HepG2 (cell line): ENCODE data around the gene TPM2. TPM values are rescaled to one million over a fixed set of nuclear protein-coding genes. Genes with fewer than 3 reads are reported as not detected.
A peak's percentile ranks its signal among the peaks of the same experiment; 100 is the strongest.

Experiments used
- ATRX ChIP-seq: sonication (generic); formaldehyde crosslinking; IDR thresholded peaks from 2 replicates; pipeline ENCODE4 v1.4.0; 2020; ENCODE audit warnings: missing genetic modification reagents, borderline replicate concordance
- CBFB ChIP-seq: sonication (generic); formaldehyde crosslinking; IDR thresholded peaks from 2 replicates; pipeline ENCODE4 v1.4.0; 2020; ENCODE audit warnings: missing genetic modification reagents
- DR1 ChIP-seq: sonication (generic); formaldehyde crosslinking; IDR thresholded peaks from 2 replicates; pipeline ENCODE4 v1.8.0; 2021; ENCODE audit warnings: mild to moderate bottlenecking, missing genetic modification reagents, inconsistent platforms
- FOXA3 ChIP-seq: IDR thresholded peaks from 2 replicates; pipeline ENCODE4 v1.6.1; 2016; ENCODE audit warnings: missing genetic modification reagents, missing compliant biosample characterization
- HOXA7 ChIP-seq: sonication (generic); formaldehyde crosslinking; IDR thresholded peaks from 2 replicates; pipeline ENCODE4 v1.8.1; 2022; ENCODE audit warnings: mild to moderate bottlenecking, missing genetic modification reagents, moderate library complexity
- IKZF1 ChIP-seq: fragments of 450-650 bp; IDR thresholded peaks from 2 replicates; pipeline ENCODE4 v1.7.1; 2016
- KDM6A ChIP-seq: IDR thresholded peaks from 2 replicates; pipeline ENCODE4 v1.6.1; 2016; ENCODE audit warnings: low read depth
- KLF6 ChIP-seq: IDR thresholded peaks from 2 replicates; pipeline ENCODE4 v1.8.0; 2016; ENCODE audit warnings: missing biosample characterization, missing genetic modification reagents
- MED8 ChIP-seq: sonication (generic); formaldehyde crosslinking; IDR thresholded peaks from 2 replicates; pipeline ENCODE4 v1.8.1; 2023; ENCODE audit warnings: mild to moderate bottlenecking, missing genetic modification reagents; ENCODE audit not compliant: insufficient replicate concordance
- PLRG1 ChIP-seq: fragments of 450-650 bp; conservative IDR thresholded peaks from 2 replicates; pipeline ENCODE4 v1.6.1; 2016
- SCMH1 ChIP-seq: sonication (generic); formaldehyde crosslinking; IDR thresholded peaks from 2 replicates; pipeline ENCODE4 v1.9.0; 2021; ENCODE audit warnings: missing genetic modification reagents, mild to moderate bottlenecking, borderline replicate concordance
- TCF7L2 ChIP-seq: IDR thresholded peaks from 2 replicates; pipeline ENCODE4 v1.6.1; 2011; ENCODE audit warnings: mild to moderate bottlenecking, low read depth, low read length, moderate library complexity
- TGIF2 ChIP-seq: IDR thresholded peaks from 2 replicates; pipeline ENCODE4 v1.6.1; 2016; ENCODE audit warnings: control low read depth, missing compliant biosample characterization
- ZNF225 ChIP-seq: sonication (generic); formaldehyde crosslinking; IDR thresholded peaks from 2 replicates; pipeline ENCODE4 v1.4.0; 2020; ENCODE audit warnings: mild to moderate bottlenecking, missing genetic modification reagents
- ZNF44 ChIP-seq: sonication (generic); formaldehyde crosslinking; IDR thresholded peaks from 2 replicates; pipeline ENCODE4 v1.5.1; 2020; ENCODE audit warnings: mild to moderate bottlenecking, missing genetic modification reagents
- ZSCAN31 ChIP-seq: sonication (generic); formaldehyde crosslinking; IDR thresholded peaks from 2 replicates; pipeline ENCODE4 v1.5.0; 2020; ENCODE audit warnings: low read depth, mild to moderate bottlenecking, missing genetic modification reagents
- polyA plus RNA-seq, 8 experiments: library from polyadenylated mRNA; depleted of rRNA in 3 of 8; stranded (reverse) in 7 of 8; unstranded in 1 of 8; fragments of >200 nt; fragmentation: Illumina TruSeq in 4 of 8; extraction: Trizol in 4 of 8; gene quantifications; 2 replicates each; pipeline versions ENCODE4 v1.2.1 to v1.2.3, GENCODE V29; 2011 to 2016; ENCODE audit warnings: low read depth in 4 of 8, missing spikeins in 1 of 8, mixed read lengths in 1 of 8; ENCODE audit not compliant: insufficient read depth in 1 of 8
- total RNA-seq, 5 experiments: library from RNA; depleted of rRNA; stranded (reverse); fragments of >200 nt; fragmentation: Illumina TruSeq; extraction: Trizol; gene quantifications; 2 replicates each; pipeline ENCODE4 v1.2.3, GENCODE V29; 2016; ENCODE audit warnings: low read depth in 1 of 5
- TF ChIP-seq, protein P1 (sequence below): sonication (generic); formaldehyde crosslinking; IDR thresholded peaks from 2 replicates; pipeline ENCODE4 v1.5.0; 2020; ENCODE audit warnings: missing genetic modification reagents
- TF ChIP-seq, protein P2 (sequence below): sonication (generic); formaldehyde crosslinking; IDR thresholded peaks from 2 replicates; pipeline ENCODE4 v1.4.0; 2020; ENCODE audit warnings: missing genetic modification reagents, mild to moderate bottlenecking, borderline replicate concordance
- TF ChIP-seq, protein P3 (sequence below): sonication (generic); formaldehyde crosslinking; IDR thresholded peaks from 2 replicates; pipeline ENCODE4 v1.4.0; 2020; ENCODE audit warnings: missing genetic modification reagents, borderline replicate concordance
- TF ChIP-seq, protein P4 (sequence below): sonication (generic); formaldehyde crosslinking; IDR thresholded peaks from 2 replicates; pipeline ENCODE4 v1.5.1; 2020; ENCODE audit warnings: mild to moderate bottlenecking, moderate library complexity, missing genetic modification reagents

Gene TPM2
- total and polyA plus RNA-seq, 2 of the 13 experiments (the other 11 are each of a cell fraction or from before 2014, with no cell fraction given): 3.1 to 10.7 TPM

DNA sequence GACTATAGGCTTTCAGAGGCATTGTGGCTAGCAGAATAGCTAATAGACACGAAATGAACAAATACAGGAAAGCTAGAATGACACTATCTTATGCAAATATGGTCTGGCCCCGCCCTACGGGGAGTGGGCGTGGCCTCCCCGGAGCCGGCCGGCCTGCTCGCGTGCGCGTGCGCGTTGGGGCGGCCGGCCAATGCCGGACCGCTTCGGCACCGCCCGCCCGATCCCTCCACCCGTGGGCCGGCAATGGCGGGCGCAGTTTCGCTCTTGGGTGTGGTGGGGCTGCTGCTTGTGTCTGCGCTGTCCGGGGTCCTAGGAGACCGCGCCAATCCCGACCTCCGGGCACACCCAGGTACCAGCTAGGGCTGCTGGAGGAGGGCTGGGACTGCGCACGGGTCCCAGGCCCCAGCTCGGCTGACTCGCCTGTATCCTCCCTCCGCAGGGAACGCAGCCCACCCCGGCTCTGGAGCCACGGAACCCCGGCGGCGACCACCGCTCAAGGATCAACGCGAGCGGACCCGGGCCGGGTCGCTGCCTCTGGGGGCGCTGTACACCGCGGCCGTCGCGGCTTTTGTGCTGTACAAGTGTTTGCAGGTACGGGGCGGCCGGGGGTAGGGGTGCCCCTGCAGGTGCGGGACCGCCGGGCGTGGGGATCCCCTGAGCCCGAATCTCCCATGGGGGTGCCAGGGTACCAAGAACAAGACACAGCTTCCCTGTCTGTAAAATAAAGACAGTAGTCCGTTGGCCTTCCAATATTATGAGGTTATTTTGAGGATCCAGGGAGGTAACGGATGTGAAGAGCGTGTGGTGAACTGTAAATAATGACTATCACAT is 31.4 kb downstream of the TPM2 start, which contains the start of gene CCDC107 (continued):
- TF ChIP-seq, protein P1, sequence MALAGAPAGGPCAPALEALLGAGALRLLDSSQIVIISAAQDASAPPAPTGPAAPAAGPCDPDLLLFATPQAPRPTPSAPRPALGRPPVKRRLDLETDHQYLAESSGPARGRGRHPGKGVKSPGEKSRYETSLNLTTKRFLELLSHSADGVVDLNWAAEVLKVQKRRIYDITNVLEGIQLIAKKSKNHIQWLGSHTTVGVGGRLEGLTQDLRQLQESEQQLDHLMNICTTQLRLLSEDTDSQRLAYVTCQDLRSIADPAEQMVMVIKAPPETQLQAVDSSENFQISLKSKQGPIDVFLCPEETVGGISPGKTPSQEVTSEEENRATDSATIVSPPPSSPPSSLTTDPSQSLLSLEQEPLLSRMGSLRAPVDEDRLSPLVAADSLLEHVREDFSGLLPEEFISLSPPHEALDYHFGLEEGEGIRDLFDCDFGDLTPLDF: no peak
- TF ChIP-seq TCF7L2 (no peak), ZNF225 (CRISPR knock-in tag) (0 out of 2 replicates have a peak, but pooled peaks have one; percentile 65), ZSCAN31 (CRISPR knock-in tag) (no peak; the same call in 1 of the 2 replicates), CBFB (CRISPR knock-in tag) (peak; percentile 47), MED8 (CRISPR knock-in tag) (peak; percentile 80), FOXA3 (CRISPR knock-in tag) (no peak), DR1 (CRISPR knock-in tag) (peak; percentile 43; the same call in 1 of the 2 replicates), ZNF44 (peak; percentile 18; the same call in 1 of the 2 replicates), SCMH1 (CRISPR knock-in tag) (no peak), KLF6 (CRISPR knock-in tag) (peak; percentile 58), TGIF2 (CRISPR knock-in tag) (no peak), ATRX (CRISPR knock-in tag) (no peak), IKZF1 (no peak), HOXA7 (CRISPR knock-in tag) (no peak), PLRG1 (no peak), KDM6A (CRISPR knock-in tag) (no peak)
- TF ChIP-seq, protein P2, sequence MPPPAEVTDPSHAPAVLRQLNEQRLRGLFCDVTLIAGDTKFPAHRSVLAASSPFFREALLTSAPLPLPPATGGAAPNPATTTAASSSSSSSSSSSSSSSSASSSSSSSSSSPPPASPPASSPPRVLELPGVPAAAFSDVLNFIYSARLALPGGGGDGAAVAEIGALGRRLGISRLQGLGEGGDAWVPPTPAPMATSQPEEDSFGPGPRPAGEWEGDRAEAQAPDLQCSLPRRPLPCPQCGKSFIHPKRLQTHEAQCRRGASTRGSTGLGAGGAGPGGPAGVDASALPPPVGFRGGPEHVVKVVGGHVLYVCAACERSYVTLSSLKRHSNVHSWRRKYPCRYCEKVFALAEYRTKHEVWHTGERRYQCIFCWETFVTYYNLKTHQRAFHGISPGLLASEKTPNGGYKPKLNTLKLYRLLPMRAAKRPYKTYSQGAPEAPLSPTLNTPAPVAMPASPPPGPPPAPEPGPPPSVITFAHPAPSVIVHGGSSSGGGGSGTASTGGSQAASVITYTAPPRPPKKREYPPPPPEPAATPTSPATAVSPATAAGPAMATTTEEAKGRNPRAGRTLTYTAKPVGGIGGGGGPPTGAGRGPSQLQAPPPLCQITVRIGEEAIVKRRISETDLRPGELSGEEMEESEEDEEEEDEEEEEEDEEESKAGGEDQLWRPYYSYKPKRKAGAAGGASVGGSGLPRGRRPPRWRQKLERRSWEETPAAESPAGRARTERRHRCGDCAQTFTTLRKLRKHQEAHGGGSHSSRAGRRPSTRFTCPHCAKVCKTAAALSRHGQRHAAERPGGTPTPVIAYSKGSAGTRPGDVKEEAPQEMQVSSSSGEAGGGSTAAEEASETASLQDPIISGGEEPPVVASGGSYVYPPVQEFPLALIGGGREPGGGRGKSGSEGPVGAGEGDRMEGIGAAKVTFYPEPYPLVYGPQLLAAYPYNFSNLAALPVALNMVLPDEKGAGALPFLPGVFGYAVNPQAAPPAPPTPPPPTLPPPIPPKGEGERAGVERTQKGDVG (CRISPR knock-in tag): no peak
- TF ChIP-seq, protein P3, sequence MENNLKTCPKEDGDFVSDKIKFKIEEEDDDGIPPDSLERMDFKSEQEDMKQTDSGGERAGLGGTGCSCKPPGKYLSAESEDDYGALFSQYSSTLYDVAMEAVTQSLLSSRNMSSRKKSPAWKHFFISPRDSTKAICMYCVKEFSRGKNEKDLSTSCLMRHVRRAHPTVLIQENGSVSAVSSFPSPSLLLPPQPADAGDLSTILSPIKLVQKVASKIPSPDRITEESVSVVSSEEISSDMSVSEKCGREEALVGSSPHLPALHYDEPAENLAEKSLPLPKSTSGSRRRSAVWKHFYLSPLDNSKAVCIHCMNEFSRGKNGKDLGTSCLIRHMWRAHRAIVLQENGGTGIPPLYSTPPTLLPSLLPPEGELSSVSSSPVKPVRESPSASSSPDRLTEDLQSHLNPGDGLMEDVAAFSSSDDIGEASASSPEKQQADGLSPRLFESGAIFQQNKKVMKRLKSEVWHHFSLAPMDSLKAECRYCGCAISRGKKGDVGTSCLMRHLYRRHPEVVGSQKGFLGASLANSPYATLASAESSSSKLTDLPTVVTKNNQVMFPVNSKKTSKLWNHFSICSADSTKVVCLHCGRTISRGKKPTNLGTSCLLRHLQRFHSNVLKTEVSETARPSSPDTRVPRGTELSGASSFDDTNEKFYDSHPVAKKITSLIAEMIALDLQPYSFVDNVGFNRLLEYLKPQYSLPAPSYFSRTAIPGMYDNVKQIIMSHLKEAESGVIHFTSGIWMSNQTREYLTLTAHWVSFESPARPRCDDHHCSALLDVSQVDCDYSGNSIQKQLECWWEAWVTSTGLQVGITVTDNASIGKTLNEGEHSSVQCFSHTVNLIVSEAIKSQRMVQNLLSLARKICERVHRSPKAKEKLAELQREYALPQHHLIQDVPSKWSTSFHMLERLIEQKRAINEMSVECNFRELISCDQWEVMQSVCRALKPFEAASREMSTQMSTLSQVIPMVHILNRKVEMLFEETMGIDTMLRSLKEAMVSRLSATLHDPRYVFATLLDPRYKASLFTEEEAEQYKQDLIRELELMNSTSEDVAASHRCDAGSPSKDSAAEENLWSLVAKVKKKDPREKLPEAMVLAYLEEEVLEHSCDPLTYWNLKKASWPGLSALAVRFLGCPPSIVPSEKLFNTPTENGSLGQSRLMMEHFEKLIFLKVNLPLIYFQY (CRISPR knock-in tag): no peak
- TF ChIP-seq, protein P4, sequence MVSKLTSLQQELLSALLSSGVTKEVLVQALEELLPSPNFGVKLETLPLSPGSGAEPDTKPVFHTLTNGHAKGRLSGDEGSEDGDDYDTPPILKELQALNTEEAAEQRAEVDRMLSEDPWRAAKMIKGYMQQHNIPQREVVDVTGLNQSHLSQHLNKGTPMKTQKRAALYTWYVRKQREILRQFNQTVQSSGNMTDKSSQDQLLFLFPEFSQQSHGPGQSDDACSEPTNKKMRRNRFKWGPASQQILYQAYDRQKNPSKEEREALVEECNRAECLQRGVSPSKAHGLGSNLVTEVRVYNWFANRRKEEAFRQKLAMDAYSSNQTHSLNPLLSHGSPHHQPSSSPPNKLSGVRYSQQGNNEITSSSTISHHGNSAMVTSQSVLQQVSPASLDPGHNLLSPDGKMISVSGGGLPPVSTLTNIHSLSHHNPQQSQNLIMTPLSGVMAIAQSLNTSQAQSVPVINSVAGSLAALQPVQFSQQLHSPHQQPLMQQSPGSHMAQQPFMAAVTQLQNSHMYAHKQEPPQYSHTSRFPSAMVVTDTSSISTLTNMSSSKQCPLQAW (CRISPR knock-in tag): no peak
